ENCODE data around the gene COL5A1.

DNA sequence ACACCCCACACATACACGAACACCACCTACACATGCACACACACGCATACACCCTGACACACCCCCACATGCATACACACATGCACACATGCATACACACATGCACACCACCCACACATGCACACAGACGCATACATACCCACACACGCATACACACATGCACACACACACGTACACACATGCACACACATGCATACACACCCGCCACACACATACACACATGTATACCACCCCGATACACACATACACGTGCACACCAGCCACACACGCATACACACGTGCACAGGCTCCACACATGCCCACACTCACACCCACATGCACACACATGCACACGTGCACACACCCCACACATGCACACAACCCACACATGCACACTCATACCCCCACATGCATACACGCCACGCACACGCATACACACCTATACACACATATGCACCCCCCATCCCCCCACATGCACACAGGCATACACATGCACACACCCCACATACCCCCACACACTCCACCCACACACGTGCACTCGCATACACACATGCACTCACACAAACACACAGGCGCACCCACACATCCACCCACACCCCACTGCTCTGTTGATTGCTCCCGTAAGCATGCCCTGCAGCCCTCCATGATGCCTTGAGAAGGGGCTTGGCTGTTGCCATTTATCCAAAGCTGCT, 119.3 kb downstream of the COL5A1 start:
- no peak for TF ChIP-seq EZH2 (IDR thresholded peaks at IDR 0.05; ENCODE audit: low read length, unreplicated experiment)
- TF ChIP-seq, protein P1, sequence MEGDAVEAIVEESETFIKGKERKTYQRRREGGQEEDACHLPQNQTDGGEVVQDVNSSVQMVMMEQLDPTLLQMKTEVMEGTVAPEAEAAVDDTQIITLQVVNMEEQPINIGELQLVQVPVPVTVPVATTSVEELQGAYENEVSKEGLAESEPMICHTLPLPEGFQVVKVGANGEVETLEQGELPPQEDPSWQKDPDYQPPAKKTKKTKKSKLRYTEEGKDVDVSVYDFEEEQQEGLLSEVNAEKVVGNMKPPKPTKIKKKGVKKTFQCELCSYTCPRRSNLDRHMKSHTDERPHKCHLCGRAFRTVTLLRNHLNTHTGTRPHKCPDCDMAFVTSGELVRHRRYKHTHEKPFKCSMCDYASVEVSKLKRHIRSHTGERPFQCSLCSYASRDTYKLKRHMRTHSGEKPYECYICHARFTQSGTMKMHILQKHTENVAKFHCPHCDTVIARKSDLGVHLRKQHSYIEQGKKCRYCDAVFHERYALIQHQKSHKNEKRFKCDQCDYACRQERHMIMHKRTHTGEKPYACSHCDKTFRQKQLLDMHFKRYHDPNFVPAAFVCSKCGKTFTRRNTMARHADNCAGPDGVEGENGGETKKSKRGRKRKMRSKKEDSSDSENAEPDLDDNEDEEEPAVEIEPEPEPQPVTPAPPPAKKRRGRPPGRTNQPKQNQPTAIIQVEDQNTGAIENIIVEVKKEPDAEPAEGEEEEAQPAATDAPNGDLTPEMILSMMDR (conservative IDR thresholded peaks at IDR 0.05; ENCODE audit: low read depth, low read length), result no peak
